ENCODE data around the gene OR5A2. TPM values are rescaled to one million over a fixed set of nuclear protein-coding genes. Genes with fewer than 3 reads are reported as not detected.

Gene OR5A2
- polyA plus RNA-seq, 4 donors = not detected

GRCh38 chr11:59368238-59369022 is 57.8 kb downstream of the OR5A2 start:
- 54 to 65% (median 58%) methylated on average over 8 of the region's 8 CpGs for WGBS, 3 donors
- H3K9me3 ChIP-seq (ENCODE audit: control insufficient read depth in 2 of 2, insufficient read depth in 1 of 2, low read depth in 1 of 2, low read length in 1 of 2) = peaks cover 0 to 9% of the 10 kb centered on the region in 2 donors
- no peak for DNase-seq
- H3K4me3 ChIP-seq (ENCODE audit: low read depth in 1 of 3, low read length in 3 of 3) = no peak overlapping the region
- FAIRE-seq = no peak
- no peak overlapping the region for H3K27ac ChIP-seq (ENCODE audit: low read depth in 1 of 3, low read length in 2 of 3)
- H3K27me3 ChIP-seq (ENCODE audit: control insufficient read depth in 3 of 3, insufficient read depth in 3 of 3, low read length in 3 of 3) = peaks cover 0 to 2% (median 0%) of the 10 kb centered on the region in 3 donors
- no peaks in the 10 kb centered on the region for H3K36me3 ChIP-seq (ENCODE audit: control insufficient read depth in 3 of 3, insufficient read depth in 2 of 3, low read depth in 1 of 3, low read length in 3 of 3)
- H3K4me1 ChIP-seq (ENCODE audit: control insufficient read depth in 3 of 3, insufficient read depth in 2 of 3, low read depth in 1 of 3, low read length in 2 of 3) = no peaks in the 10 kb centered on the region

Other genes with a start within 250 kb of the OR5A2 start
- gene MPEG1, start 213.5 kb downstream of the OR5A2 start, polyA plus RNA-seq = 10 to 100 TPM in 1 of 4 donors, 1 to 10 TPM in 3; 1.8 to 40.1 (median 7.6) TPM
- gene OR5AN1, start 67.5 kb downstream of the OR5A2 start, polyA plus RNA-seq = not detected
- gene OR5A1, start 10.1 kb upstream of the OR5A2 start, polyA plus RNA-seq = not detected
- not detected for gene OR4D6, start 30.5 kb upstream of the OR5A2 start, polyA plus RNA-seq
- not detected for gene OR4D10, start 46.9 kb upstream of the OR5A2 start, polyA plus RNA-seq
- not detected for gene OR4D11, start 77.2 kb upstream of the OR5A2 start, polyA plus RNA-seq
- gene OR4D9, start 85.1 kb upstream of the OR5A2 start, polyA plus RNA-seq = not detected
- 10 to 100 TPM; 22.2 to 45.3 (median 26.6) TPM for gene OSBP, start 189.4 kb upstream of the OR5A2 start, polyA plus RNA-seq
- gene PATL1, start 242.6 kb upstream of the OR5A2 start, polyA plus RNA-seq = 10 to 100 TPM; 14.5 to 36.2 (median 19.0) TPM